Measurements from ENCODE around the gene CACNG6. TPM values are rescaled to one million over a fixed set of nuclear protein-coding genes. Genes with fewer than 3 reads are reported as not detected.

The CACNG6 gene
- total RNA-seq, 4 donors from 2014 or later, result not detected

DNA sequence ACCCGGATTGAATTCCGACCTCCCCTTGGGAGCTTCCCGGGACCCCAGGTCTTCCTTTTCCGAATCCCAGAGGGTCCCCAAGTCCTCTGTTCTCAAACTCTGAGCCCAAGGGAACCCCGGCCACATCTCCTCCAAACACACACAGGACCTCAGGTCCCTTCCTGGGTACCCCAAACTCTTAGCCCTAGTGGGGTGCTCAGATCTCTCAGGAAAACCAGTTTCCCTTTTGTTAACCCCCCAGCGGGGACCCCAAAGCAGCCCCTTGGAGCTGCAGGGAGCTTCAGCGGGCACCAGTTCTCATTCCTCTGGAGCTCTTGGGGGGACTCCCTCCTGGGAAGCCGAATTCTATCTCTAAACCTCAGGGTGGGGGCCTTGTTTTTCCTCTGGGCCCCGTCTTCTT is 774 bp downstream of the CACNG6 start:
- TF ChIP-seq, protein P1, sequence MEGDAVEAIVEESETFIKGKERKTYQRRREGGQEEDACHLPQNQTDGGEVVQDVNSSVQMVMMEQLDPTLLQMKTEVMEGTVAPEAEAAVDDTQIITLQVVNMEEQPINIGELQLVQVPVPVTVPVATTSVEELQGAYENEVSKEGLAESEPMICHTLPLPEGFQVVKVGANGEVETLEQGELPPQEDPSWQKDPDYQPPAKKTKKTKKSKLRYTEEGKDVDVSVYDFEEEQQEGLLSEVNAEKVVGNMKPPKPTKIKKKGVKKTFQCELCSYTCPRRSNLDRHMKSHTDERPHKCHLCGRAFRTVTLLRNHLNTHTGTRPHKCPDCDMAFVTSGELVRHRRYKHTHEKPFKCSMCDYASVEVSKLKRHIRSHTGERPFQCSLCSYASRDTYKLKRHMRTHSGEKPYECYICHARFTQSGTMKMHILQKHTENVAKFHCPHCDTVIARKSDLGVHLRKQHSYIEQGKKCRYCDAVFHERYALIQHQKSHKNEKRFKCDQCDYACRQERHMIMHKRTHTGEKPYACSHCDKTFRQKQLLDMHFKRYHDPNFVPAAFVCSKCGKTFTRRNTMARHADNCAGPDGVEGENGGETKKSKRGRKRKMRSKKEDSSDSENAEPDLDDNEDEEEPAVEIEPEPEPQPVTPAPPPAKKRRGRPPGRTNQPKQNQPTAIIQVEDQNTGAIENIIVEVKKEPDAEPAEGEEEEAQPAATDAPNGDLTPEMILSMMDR (IDR thresholded peaks at IDR 0.05), result no peak
- no peak for TF ChIP-seq EP300 (IDR thresholded peaks at IDR 0.05)
- TF ChIP-seq POLR2AphosphoS5 (IDR thresholded peaks at IDR 0.05), result no peak
- no peak for TF ChIP-seq POLR2A (IDR thresholded peaks at IDR 0.05; ENCODE audit: low read depth)
- H3K27ac ChIP-seq (replicated peaks in 1 of 4), result no peak overlapping the region
- H3K27me3 ChIP-seq, result peaks cover 6 to 84% (median 30%) of the 10 kb centered on the region in 4 donors
- H3K4me1 ChIP-seq, result peaks cover 0 to 32% (median 19%) of the 10 kb centered on the region in 4 donors
- no peaks in the 10 kb centered on the region for H3K36me3 ChIP-seq
- WGBS, result 77% methylated on average over 9 of the region's 9 CpGs
- DNase-seq (ENCODE audit: extremely low spot score), result no peak
- no peaks in the 10 kb centered on the region for H3K9me3 ChIP-seq
- intact Hi-C loops (cut with DNase I), result no loop called here
- H3K4me3 ChIP-seq, result no peak overlapping the region

DNA sequence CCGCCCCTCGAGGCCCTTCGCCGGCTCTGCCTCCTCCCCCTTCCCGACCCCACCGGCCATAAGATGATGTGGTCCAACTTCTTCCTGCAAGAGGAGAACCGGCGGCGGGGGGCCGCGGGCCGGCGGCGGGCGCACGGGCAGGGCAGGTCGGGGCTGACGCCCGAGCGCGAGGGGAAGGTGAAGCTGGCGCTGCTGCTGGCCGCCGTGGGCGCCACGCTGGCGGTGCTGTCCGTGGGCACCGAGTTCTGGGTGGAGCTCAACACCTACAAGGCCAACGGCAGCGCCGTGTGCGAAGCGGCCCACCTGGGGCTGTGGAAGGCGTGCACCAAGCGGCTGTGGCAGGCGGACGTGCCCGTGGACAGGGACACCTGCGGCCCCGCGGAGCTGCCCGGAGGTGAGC is 1.4 kb downstream of the CACNG6 start:
- H3K4me1 ChIP-seq, result peaks cover 0 to 32% (median 19%) of the 10 kb centered on the region in 4 donors
- no peaks in the 10 kb centered on the region for H3K9me3 ChIP-seq
- no peaks in the 10 kb centered on the region for H3K36me3 ChIP-seq
- H3K27me3 ChIP-seq, result peaks cover 6 to 84% (median 30%) of the 10 kb centered on the region in 4 donors
- no peak overlapping the region for H3K4me3 ChIP-seq
- WGBS, result 13% methylated on average over 4 of the region's 43 CpGs
- TF ChIP-seq POLR2AphosphoS5 (IDR thresholded peaks at IDR 0.05) (no peak), EP300 (IDR thresholded peaks at IDR 0.05) (no peak), POLR2A (IDR thresholded peaks at IDR 0.05; ENCODE audit: low read depth) (no peak)
- TF ChIP-seq, protein P1 (IDR thresholded peaks at IDR 0.05), result no peak
- H3K27ac ChIP-seq (replicated peaks in 1 of 4), result no peak overlapping the region
- no peak for DNase-seq (ENCODE audit: extremely low spot score)
- intact Hi-C loops (cut with DNase I), result no loop called here

DNA sequence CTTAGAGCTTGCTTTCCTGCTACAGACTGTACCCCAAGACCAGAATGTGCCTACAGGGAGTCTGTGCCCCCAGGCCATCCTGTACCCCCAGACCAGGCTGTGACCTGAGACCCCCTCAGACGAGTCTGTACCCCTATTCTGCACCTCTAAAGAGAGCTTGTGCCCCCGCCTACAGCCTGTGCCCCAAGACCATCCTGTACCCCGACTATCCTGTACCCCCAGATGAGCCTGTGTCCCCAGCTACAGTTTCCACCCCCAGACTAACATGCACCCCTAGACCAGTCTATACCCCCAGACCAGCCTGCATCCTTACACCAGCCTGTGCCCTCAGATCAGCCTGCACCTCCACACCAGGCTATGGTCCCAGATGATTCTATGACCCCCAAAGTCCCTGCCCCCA is 2.0 kb downstream of the CACNG6 start:
- Histone ChIP-seq H3K36me3 (no peaks in the 10 kb centered on the region), H3K27ac (replicated peaks in 1 of 4) (no peak overlapping the region), H3K27me3 (peaks cover 6 to 84% (median 30%) of the 10 kb centered on the region in 4 donors), H3K9me3 (no peaks in the 10 kb centered on the region), H3K4me3 (no peak overlapping the region), H3K4me1 (peaks cover 0 to 32% (median 19%) of the 10 kb centered on the region in 4 donors)
- TF ChIP-seq, protein P1 (IDR thresholded peaks at IDR 0.05), result no peak
- TF ChIP-seq POLR2A (IDR thresholded peaks at IDR 0.05; ENCODE audit: low read depth) (no peak), POLR2AphosphoS5 (IDR thresholded peaks at IDR 0.05) (no peak), EP300 (IDR thresholded peaks at IDR 0.05) (no peak)
- intact Hi-C loops (cut with DNase I), result no loop called here
- 79% methylated on average over 2 of the region's 3 CpGs for WGBS
- no peak for DNase-seq (ENCODE audit: extremely low spot score)

DNA sequence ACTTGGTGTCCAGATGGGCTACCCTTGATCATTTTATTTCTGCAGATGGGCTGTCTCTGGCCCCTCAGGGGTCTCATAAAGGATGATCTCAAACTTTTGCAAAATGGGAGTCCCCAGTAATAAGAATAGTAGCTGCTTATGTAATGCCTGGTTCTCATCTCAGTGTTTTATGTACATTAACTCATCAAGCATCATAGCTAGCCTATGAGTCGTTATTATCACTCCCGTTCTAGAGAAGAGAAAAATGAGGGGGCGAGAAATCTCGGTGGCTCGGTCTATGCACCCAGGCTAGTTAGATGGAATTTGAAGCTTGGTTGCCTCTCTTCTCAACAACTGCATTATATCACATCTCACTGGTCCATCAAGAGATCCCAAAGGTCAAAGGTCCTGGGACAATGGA is 3.4 kb downstream of the CACNG6 start:
- Histone ChIP-seq H3K27me3 (peaks cover 6 to 90% (median 30%) of the 10 kb centered on the region in 4 donors), H3K36me3 (no peaks in the 10 kb centered on the region), H3K9me3 (no peaks in the 10 kb centered on the region), H3K27ac (replicated peaks in 1 of 4) (no peak overlapping the region), H3K4me3 (no peak overlapping the region), H3K4me1 (peaks cover 0 to 29% (median 18%) of the 10 kb centered on the region in 4 donors)
- DNase-seq (ENCODE audit: extremely low spot score), result no peak
- intact Hi-C loops (cut with DNase I), result no loop called here
- TF ChIP-seq, protein P1 (IDR thresholded peaks at IDR 0.05), result no peak
- TF ChIP-seq POLR2AphosphoS5 (IDR thresholded peaks at IDR 0.05), result no peak
- no peak for TF ChIP-seq POLR2A (IDR thresholded peaks at IDR 0.05; ENCODE audit: low read depth)
- no peak for TF ChIP-seq EP300 (IDR thresholded peaks at IDR 0.05)
- 86% methylated on average over 5 of the region's 5 CpGs for WGBS

DNA sequence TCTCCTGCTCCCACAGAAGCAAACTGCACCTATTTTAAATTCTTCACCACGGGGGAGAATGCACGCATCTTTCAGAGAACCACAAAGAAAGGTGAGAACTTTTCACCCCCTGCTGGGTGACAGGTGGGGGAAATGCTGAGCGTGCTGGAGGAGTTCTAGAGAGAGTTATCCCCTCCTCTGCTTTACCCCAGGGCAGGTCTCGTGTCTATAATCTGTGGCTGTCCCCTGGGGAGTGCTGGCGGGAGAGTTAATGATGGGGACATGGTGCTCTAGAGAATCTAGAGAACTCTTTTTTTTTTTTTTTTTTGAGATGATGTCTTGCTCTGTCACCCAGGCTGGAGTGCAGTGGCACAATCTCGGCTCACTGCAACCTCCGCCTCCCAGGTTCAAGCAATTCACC is 6.8 kb downstream of the CACNG6 start:
- peaks cover 0 to 94% (median 15%) of the 10 kb centered on the region in 4 donors for H3K27me3 ChIP-seq
- DNase-seq (ENCODE audit: extremely low spot score), result no peak
- H3K27ac ChIP-seq (replicated peaks in 1 of 4), result no peak overlapping the region
- no peaks in the 10 kb centered on the region for H3K36me3 ChIP-seq
- no peaks in the 10 kb centered on the region for H3K9me3 ChIP-seq
- TF ChIP-seq POLR2AphosphoS5 (IDR thresholded peaks at IDR 0.05), result no peak
- no peak for TF ChIP-seq EP300 (IDR thresholded peaks at IDR 0.05)
- TF ChIP-seq, protein P1 (IDR thresholded peaks at IDR 0.05), result no peak
- TF ChIP-seq POLR2A (IDR thresholded peaks at IDR 0.05; ENCODE audit: low read depth), result no peak
- H3K4me1 ChIP-seq, result peaks cover 0 to 1% (median 0%) of the 10 kb centered on the region in 4 donors
- H3K4me3 ChIP-seq, result no peak overlapping the region
- WGBS, result 58% methylated on average over 7 of the region's 7 CpGs
- intact Hi-C loops (cut with DNase I), result no loop called here
